Neutrophil (primary cell): ENCODE results near the gene CACNA1I.

ENCODE experiments used
- H3K27ac ChIP-seq: fragments of 200-600 bp; sonication (generic); 2 replicates; pipeline ENCODE4 v1.5.1; 2016; ENCODE audit warnings: mild to moderate bottlenecking, moderate library complexity
- H3K27me3 ChIP-seq: fragments of 200-600 bp; sonication (generic); 2 replicates; pipeline ENCODE4 v1.6.0; 2016; ENCODE audit warnings: mild to moderate bottlenecking
- H3K36me3 ChIP-seq: fragments of 200-600 bp; sonication (generic); 2 replicates; pipeline ENCODE4 v1.5.1; 2017
- H3K4me1 ChIP-seq, 2 experiments: fragments of 200-600 bp in 1 of 2; sonication (generic) in 1 of 2; 1 replicate in 1 of 2; 2 replicates in 1 of 2; pipeline versions ENCODE4 v1.5.1 to v1.6.1; 2013 to 2016; ENCODE audit warnings: low read depth in 1 of 2, low read length in 1 of 2, mild to moderate bottlenecking in 1 of 2, moderate library complexity in 1 of 2; ENCODE audit not compliant: control insufficient read depth in 1 of 2, insufficient read depth in 1 of 2
- H3K4me3 ChIP-seq, 2 experiments: fragments of 200-600 bp in 1 of 2; sonication (generic) in 1 of 2; 1 replicate in 1 of 2; 2 replicates in 1 of 2; pipeline ENCODE4 v1.5.1; 2013 to 2016; ENCODE audit warnings: low read depth in 1 of 2, low read length in 1 of 2, mild to moderate bottlenecking in 1 of 2, moderate library complexity in 1 of 2
- H3K9me3 ChIP-seq: fragments of 200-600 bp; sonication (generic); 2 replicates; pipeline ENCODE4 v1.5.1; 2016
- CTCF ChIP-seq: fragments of 200-600 bp; sonication (generic); IDR thresholded peaks from 2 replicates; pipeline ENCODE4 v1.5.1; 2016; ENCODE audit warnings: antibody characterized with exemption

CACNA1I gene

GRCh38 chr22:39580795-39581194, 10.2 kb downstream of the CACNA1I start:
- no peak for TF ChIP-seq CTCF
- Histone ChIP-seq H3K4me1 (no peaks in the 10 kb centered on the region), H3K4me3 (no peak overlapping the region), H3K27me3 (peaks cover 64% of the 10 kb centered on the region), H3K9me3 (no peaks in the 10 kb centered on the region), H3K27ac (no peak overlapping the region), H3K36me3 (no peaks in the 10 kb centered on the region)

- peaks cover 59% of the 10 kb centered on the region for H3K27me3 ChIP-seq
- TF ChIP-seq CTCF: no peak
- H3K36me3 ChIP-seq: no peaks in the 10 kb centered on the region
- H3K27ac ChIP-seq: no peak overlapping the region
- H3K4me3 ChIP-seq: no peak overlapping the region
- no peaks in the 10 kb centered on the region for H3K4me1 ChIP-seq
- no peaks in the 10 kb centered on the region for H3K9me3 ChIP-seq
These were observed 10.8 kb downstream of the CACNA1I start for GRCh38 chr22:39581303-39581702.

GRCh38 chr22:39583066-39583667, 12.6 kb downstream of the CACNA1I start:
- H3K4me3 ChIP-seq: no peak overlapping the region
- no peak for TF ChIP-seq CTCF
- H3K27ac ChIP-seq: no peak overlapping the region
- no peaks in the 10 kb centered on the region for H3K4me1 ChIP-seq
- H3K27me3 ChIP-seq: peaks cover 48% of the 10 kb centered on the region
- no peaks in the 10 kb centered on the region for H3K36me3 ChIP-seq
- H3K9me3 ChIP-seq: no peaks in the 10 kb centered on the region

- no peaks in the 10 kb centered on the region for H3K4me1 ChIP-seq
- H3K9me3 ChIP-seq: no peaks in the 10 kb centered on the region
- H3K27me3 ChIP-seq: peaks cover 41% of the 10 kb centered on the region
- no peak for TF ChIP-seq CTCF
- H3K27ac ChIP-seq: no peak overlapping the region
- no peak overlapping the region for H3K4me3 ChIP-seq
- H3K36me3 ChIP-seq: no peaks in the 10 kb centered on the region
These were observed 19.3 kb downstream of the CACNA1I start for GRCh38 chr22:39589875-39590274.

GRCh38 chr22:39592081-39593065, 21.8 kb downstream of the CACNA1I start:
- TF ChIP-seq CTCF: no peak
- Histone ChIP-seq H3K27ac (no peak overlapping the region), H3K4me3 (no peak overlapping the region), H3K4me1 (no peaks in the 10 kb centered on the region), H3K9me3 (no peaks in the 10 kb centered on the region), H3K27me3 (peaks cover 50% of the 10 kb centered on the region), H3K36me3 (no peaks in the 10 kb centered on the region)
